Nephron (organoid): ENCODE results near the gene PGAM2.

Source experiments
- H3K27ac Mint-ChIP-seq, 3 experiments: 2 replicates each; pipeline ENCODE4 v1.8.0; 2020; ENCODE audit warnings: mixed read lengths in 3 of 3, mild to moderate bottlenecking in 2 of 3, moderate library complexity in 1 of 3
- H3K27me3 Mint-ChIP-seq: 2 replicates; pipeline ENCODE4 v1.8.0; 2021; ENCODE audit warnings: low read depth, mild to moderate bottlenecking, moderate library complexity, mixed read lengths
- H3K36me3 Mint-ChIP-seq: 2 replicates; pipeline ENCODE4 v1.8.0; 2020; ENCODE audit warnings: low read depth, mixed read lengths
- H3K4me1 Mint-ChIP-seq: 2 replicates; pipeline ENCODE4 v1.8.0; 2020; ENCODE audit warnings: mixed read lengths
- H3K4me3 Mint-ChIP-seq, 3 experiments: 2 replicates each; pipeline ENCODE4 v1.8.0; 2020; ENCODE audit warnings: mild to moderate bottlenecking in 3 of 3, mixed read lengths in 3 of 3, moderate library complexity in 2 of 3
- H3K9me3 Mint-ChIP-seq: 2 replicates; pipeline ENCODE4 v1.8.0; 2020; ENCODE audit warnings: mixed read lengths
- CTCF ChIP-seq, 3 experiments: fragments of 200-600 bp; sonication (generic); IDR thresholded peaks; one replicate each; pipeline ENCODE4 v1.5.0; 2021; ENCODE audit warnings: antibody characterized with exemption in 3 of 3; ENCODE audit not compliant: unreplicated experiment in 3 of 3

Gene PGAM2

GRCh38 chr7:44094883-44095592, 29.7 kb upstream of the PGAM2 start:
- no peak overlapping the region for H3K4me3 Mint-ChIP-seq
- H3K4me1 Mint-ChIP-seq = peaks cover 32% of the 10 kb centered on the region
- H3K27ac Mint-ChIP-seq = peak overlapping the region; percentile 36 to 89 (median 84)
- no peaks in the 10 kb centered on the region for H3K9me3 Mint-ChIP-seq
- no peaks in the 10 kb centered on the region for H3K36me3 Mint-ChIP-seq
- TF ChIP-seq CTCF (IDR thresholded peaks at IDR 0.05; ENCODE audit: unreplicated experiment in 3 of 3) = no peak
- H3K27me3 Mint-ChIP-seq = peaks cover 4% of the 10 kb centered on the region

GRCh38 chr7:44094365-44094764, 29.0 kb upstream of the PGAM2 start:
- Mint-ChIP-seq H3K9me3 (no peaks in the 10 kb centered on the region), H3K4me1 (peaks cover 27% of the 10 kb centered on the region), H3K4me3 (no peak overlapping the region), H3K36me3 (no peaks in the 10 kb centered on the region), H3K27me3 (peaks cover 4% of the 10 kb centered on the region), H3K27ac (peak overlapping the region; percentile 36 to 89 (median 84))
- no peak for TF ChIP-seq CTCF (IDR thresholded peaks at IDR 0.05; ENCODE audit: unreplicated experiment in 3 of 3)

GRCh38 chr7:44093102-44093641, 27.8 kb upstream of the PGAM2 start:
- no peaks in the 10 kb centered on the region for H3K36me3 Mint-ChIP-seq
- no peak overlapping the region for H3K4me3 Mint-ChIP-seq
- H3K4me1 Mint-ChIP-seq = peaks cover 33% of the 10 kb centered on the region
- H3K9me3 Mint-ChIP-seq = no peaks in the 10 kb centered on the region
- peaks cover 4% of the 10 kb centered on the region for H3K27me3 Mint-ChIP-seq
- TF ChIP-seq CTCF (IDR thresholded peaks at IDR 0.05; ENCODE audit: unreplicated experiment in 3 of 3) = no peak
- peak overlapping the region in 2 of 3 experiments; percentile 51 to 57 for H3K27ac Mint-ChIP-seq

- no peak for TF ChIP-seq CTCF (IDR thresholded peaks at IDR 0.05; ENCODE audit: unreplicated experiment in 3 of 3)
- Mint-ChIP-seq H3K9me3 (no peaks in the 10 kb centered on the region), H3K27ac (peak overlapping the region; percentile 85 to 93 (median 87)), H3K36me3 (no peaks in the 10 kb centered on the region), H3K4me1 (peaks cover 45% of the 10 kb centered on the region), H3K27me3 (no peaks in the 10 kb centered on the region), H3K4me3 (peak overlapping the region in 2 of 3 experiments; percentile 29 to 37)
These were observed 22.8 kb upstream of the PGAM2 start for GRCh38 chr7:44087911-44088838.

- H3K27ac Mint-ChIP-seq = peak overlapping the region in 2 of 3 experiments; percentile 81 to 93
- H3K4me1 Mint-ChIP-seq = peaks cover 50% of the 10 kb centered on the region
- H3K27me3 Mint-ChIP-seq = no peaks in the 10 kb centered on the region
- H3K9me3 Mint-ChIP-seq = no peaks in the 10 kb centered on the region
- no peaks in the 10 kb centered on the region for H3K36me3 Mint-ChIP-seq
- TF ChIP-seq CTCF (IDR thresholded peaks at IDR 0.05; ENCODE audit: unreplicated experiment in 3 of 3) = no peak
- H3K4me3 Mint-ChIP-seq = no peak overlapping the region
These were observed 21.3 kb upstream of the PGAM2 start for GRCh38 chr7:44086627-44087026.
